GM13977 (cell line): ENCODE results near the gene SRPK3.

Source experiments
- DNase-seq: peaks from one replicate; pipeline ENCODE4 v3.0.0; 2012; ENCODE audit warnings: low spot score
- in situ Hi-C: fragments of 300-500 bp; cut with MboI; formaldehyde crosslinking; loops from one replicate; pipeline ENCODE4 v1.12.0; 2022; ENCODE audit warnings: low sequenced_read_pairs, low pct_unique_long_range_greater_than_20kb, mixed read lengths, inconsistent platforms; ENCODE audit not compliant: unreplicated experiment
- TF ChIP-seq, protein P1 (sequence below): IDR thresholded peaks from 2 replicates; pipeline ENCODE4 v1.5.1; 2012; ENCODE audit warnings: mild to moderate bottlenecking, control low read depth; ENCODE audit not compliant: insufficient read depth; ENCODE audit errors: extremely low read depth, missing control alignments

SRPK3 gene

DNA sequence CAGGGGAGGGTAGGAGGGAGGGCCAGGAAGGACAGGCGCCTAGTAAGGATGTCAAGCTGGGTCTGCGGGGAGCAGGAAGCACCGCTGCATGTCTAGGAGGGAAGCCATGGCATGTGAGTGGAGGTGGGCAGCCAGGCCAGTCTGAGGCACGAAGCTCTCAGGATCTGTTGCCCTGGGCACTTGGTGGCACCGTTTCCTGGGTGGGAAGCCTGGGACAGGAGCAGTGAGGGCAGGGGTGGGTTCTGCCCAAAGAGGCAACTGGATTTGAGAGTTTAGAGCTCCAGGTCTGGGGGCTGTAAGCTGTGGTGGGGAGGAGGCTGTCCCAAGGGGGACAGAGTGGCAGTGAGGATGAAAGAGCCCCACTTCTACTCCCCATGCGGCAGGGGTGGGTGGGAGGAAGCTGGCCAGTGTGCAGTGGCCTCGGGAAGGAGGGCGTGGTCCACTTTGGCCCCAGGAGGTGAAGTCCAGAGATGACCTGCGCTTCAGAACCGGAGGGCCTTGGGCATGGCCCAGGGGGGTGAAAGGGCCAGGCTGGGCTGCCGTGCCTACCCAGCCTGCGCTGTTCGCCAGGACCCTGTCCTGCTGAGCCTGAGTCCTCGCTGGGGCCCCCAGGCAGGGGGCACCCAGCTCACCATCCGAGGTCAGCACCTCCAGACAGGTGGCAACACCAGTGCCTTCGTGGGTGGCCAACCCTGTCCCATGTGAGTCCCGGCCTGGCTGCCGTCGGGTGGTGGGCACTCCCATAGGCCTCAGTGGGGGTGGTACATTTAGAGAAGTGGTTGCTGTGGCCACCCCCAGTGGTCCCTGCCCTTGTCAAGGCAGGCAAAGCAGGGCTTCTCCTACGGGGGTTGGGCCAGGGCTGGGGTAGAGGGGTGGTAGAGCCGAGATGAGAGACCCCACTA lies 8.3 kb upstream of the SRPK3 start:
- in situ Hi-C loops: no loop called here
- TF ChIP-seq, protein P1, sequence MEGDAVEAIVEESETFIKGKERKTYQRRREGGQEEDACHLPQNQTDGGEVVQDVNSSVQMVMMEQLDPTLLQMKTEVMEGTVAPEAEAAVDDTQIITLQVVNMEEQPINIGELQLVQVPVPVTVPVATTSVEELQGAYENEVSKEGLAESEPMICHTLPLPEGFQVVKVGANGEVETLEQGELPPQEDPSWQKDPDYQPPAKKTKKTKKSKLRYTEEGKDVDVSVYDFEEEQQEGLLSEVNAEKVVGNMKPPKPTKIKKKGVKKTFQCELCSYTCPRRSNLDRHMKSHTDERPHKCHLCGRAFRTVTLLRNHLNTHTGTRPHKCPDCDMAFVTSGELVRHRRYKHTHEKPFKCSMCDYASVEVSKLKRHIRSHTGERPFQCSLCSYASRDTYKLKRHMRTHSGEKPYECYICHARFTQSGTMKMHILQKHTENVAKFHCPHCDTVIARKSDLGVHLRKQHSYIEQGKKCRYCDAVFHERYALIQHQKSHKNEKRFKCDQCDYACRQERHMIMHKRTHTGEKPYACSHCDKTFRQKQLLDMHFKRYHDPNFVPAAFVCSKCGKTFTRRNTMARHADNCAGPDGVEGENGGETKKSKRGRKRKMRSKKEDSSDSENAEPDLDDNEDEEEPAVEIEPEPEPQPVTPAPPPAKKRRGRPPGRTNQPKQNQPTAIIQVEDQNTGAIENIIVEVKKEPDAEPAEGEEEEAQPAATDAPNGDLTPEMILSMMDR: no peak
- peak; percentile 26 for DNase-seq

DNA sequence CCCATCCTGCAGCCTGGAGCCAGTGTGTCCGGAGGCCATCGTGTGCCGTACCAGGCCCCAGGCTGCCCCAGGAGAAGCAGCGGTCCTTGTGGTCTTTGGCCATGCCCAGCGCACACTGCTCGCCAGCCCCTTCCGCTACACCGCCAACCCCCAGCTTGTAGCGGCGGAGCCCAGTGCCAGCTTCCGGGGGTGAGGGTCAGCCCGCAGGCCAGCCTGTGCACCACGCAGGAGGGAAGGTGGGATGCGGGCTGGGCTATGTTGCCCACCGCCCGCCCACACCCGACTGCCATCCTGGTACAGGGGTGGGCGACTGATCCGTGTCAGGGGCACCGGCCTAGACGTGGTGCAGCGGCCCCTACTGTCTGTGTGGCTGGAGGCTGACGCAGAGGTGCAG lies 7.6 kb upstream of the SRPK3 start:
- no peak for DNase-seq
- in situ Hi-C loops: no loop called here
- TF ChIP-seq, protein P1: no peak

DNA sequence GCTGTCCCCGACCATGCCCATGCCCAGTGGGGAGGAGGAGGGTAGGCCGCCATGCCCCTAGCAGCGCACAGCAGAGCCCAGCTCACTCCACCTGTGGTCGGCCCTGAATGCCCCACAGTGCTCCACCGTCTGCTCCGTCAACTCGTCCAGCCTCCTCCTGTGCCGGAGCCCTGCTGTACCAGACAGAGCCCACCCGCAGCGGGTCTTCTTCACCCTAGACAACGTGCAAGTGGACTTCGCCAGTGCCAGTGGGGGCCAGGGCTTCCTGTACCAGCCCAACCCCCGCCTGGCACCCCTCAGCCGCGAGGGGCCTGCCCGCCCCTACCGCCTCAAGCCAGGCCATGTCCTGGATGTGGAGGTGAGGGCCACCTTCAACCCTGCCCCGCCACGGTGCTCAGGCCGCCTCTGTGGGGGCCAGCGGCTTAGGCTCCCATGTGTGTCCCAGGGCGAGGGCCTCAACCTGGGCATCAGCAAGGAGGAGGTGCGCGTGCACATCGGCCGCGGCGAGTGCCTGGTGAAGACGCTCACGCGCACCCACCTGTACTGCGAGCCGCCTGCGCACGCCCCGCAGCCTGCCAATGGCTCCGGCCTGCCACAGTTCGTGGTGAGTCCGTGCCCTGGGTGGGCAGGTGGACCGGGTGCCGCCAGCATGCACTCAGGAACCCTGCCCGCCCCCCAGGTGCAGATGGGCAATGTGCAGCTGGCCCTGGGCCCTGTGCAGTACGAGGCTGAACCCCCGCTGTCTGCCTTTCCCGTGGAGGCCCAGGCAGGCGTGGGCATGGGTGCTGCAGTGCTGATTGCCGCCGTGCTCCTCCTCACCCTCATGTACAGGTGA lies 6.9 kb upstream of the SRPK3 start:
- in situ Hi-C loops: no loop called here
- TF ChIP-seq, protein P1: no peak
- no peak for DNase-seq

DNA sequence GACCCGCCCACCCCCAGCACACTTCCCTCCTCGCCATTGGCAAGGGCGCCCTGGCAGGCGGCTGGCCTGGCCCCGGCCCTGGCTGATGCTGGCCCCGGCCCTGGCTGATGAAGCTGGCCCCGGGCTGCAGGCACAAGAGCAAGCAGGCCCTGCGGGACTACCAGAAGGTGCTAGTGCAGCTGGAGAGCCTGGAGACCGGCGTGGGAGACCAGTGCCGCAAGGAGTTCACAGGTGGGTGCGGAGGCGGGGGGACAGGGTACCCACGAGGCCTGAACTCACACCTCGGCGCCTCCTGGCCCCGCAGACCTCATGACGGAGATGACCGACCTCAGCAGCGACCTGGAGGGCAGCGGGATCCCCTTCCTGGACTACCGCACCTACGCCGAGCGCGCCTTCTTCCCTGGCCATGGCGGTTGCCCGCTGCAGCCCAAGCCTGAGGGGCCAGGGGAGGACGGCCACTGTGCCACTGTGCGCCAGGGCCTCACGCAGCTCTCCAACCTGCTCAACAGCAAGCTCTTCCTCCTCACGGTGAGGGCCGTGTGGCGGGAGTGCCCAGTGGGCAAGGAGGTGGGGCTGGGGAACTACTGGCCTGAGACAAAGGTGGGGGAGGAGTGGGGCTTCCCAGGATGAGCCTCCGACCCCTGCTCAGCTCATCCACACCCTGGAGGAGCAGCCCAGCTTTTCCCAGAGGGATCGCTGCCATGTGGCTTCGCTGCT lies 6.1 kb upstream of the SRPK3 start:
- in situ Hi-C loops: no loop called here
- TF ChIP-seq, protein P1: no peak
- no peak for DNase-seq

DNA sequence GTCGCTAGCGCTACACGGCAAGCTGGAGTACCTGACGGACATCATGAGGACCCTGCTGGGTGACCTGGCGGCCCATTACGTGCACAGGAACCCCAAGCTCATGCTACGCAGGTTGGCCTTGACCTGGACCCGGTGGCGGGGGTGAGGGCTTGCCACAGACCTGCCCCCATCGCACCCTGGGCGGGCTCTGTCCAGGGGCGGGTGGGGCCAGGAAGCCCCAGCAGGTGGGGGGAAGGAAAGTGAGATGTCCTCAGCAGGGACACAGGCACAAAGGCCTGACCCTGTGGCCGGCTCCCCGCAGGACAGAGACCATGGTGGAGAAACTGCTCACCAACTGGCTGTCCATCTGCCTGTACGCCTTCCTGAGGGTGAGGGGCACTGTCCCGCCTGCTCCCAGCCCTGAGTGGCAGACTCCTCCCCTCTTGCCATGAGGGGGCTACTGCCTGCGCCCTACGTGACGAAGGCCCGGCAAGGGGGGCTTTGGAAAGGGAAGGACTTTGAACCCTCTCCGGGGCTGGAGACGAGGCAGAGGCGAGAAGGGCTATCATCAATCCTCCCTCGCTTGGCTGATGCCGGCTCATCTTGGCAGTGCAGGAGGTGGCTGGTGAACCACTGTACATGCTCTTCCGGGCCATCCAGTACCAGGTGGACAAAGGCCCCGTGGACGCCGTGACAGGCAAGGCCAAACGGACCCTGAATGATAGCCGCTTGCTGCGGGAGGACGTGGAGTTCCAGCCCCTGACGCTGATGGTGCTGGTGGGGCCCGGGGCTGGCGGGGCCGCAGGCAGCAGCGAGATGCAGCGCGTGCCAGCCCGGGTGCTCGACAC lies 5.3 kb upstream of the SRPK3 start:
- no peak for DNase-seq
- in situ Hi-C loops: no loop called here
- TF ChIP-seq, protein P1: no peak
